B cell (primary cell): Measurements from ENCODE around the gene MRPS2. TPM values are rescaled to one million over a fixed set of nuclear protein-coding genes. Genes with fewer than 3 reads are reported as not detected.

Experiments used
- ATAC-seq: fragments of 200-7000 bp; cut with Tn5 transposase; one replicate; pipeline ENCODE4 v1.10.0; 2021; ENCODE audit warnings: low read depth, mild to moderate bottlenecking, moderate number of reproducible peaks, moderate library complexity
- CTCF ChIA-PET: fragments of 350-600 bp; sonication (Branson Sonifier 250); formaldehyde crosslinking; loops from one replicate; lab custom pipeline; 2021; ENCODE audit warnings: antibody characterized with exemption, inconsistent platforms; lab: Charles Lee
- POLR2A ChIA-PET: fragments of 350-600 bp; sonication (Branson Sonifier 250); formaldehyde crosslinking; loops from one replicate; lab custom pipeline; 2021; ENCODE audit warnings: antibody characterized with exemption; lab: Charles Lee
- DNase-seq: peaks from one replicate; pipeline ENCODE4 v3.0.0; 2013
- H2AFZ ChIP-seq: 2 replicates; pipeline ENCODE4 v1.6.1; 2012; ENCODE audit warnings: mild to moderate bottlenecking, low read depth, low read length; ENCODE audit not compliant: insufficient read depth, poor library complexity, severe bottlenecking
- H3K27ac ChIP-seq, 2 donors: 1 replicate in 1 of 2; 2 replicates in 1 of 2; pipeline ENCODE4 v1.5.1; 2012 to 2013; ENCODE audit warnings: low read length in 2 of 2, mild to moderate bottlenecking in 2 of 2, moderate library complexity in 1 of 2
- H3K27me3 ChIP-seq, 4 experiments: fragments of 200-600 bp in 1 of 4; sonication (generic) in 1 of 4; replicated peaks in 1 of 4; 1 replicate in 2 of 4; 2 replicates in 2 of 4; pipeline versions ENCODE4 v1.6.1 to v1.7.0; 2013 to 2016; ENCODE audit warnings: low read length in 3 of 4, mild to moderate bottlenecking in 2 of 4, mixed read lengths in 1 of 4, moderate library complexity in 1 of 4; ENCODE audit not compliant: insufficient read depth in 4 of 4, control insufficient read depth in 3 of 4; ENCODE audit errors: control extremely low read depth in 1 of 4
- H3K36me3 ChIP-seq, 2 experiments: replicated peaks in 1 of 2; 1 replicate in 1 of 2; 2 replicates in 1 of 2; pipeline versions ENCODE4 v1.6.1 to v1.7.1; 2013; ENCODE audit warnings: low read length in 1 of 2; ENCODE audit not compliant: insufficient read depth in 2 of 2, control insufficient read depth in 1 of 2; ENCODE audit errors: control extremely low read depth in 1 of 2, extremely low read depth in 1 of 2
- H3K4me1 ChIP-seq, 2 donors: fragments of 200-600 bp in 1 of 2; sonication (generic) in 1 of 2; 1 replicate in 1 of 2; 2 replicates in 1 of 2; pipeline versions ENCODE4 v1.5.1 to v1.6.1; 2013 to 2017; ENCODE audit warnings: low read length in 2 of 2; ENCODE audit not compliant: control insufficient read depth in 2 of 2, insufficient read depth in 2 of 2
- H3K4me2 ChIP-seq: replicated peaks from 2 replicates; pipeline ENCODE3; 2012; ENCODE audit warnings: mild to moderate bottlenecking, low read depth, low read length; ENCODE audit not compliant: poor library complexity, severe bottlenecking
- H3K4me3 ChIP-seq, 5 experiments: fragments of 200-600 bp in 1 of 5; sonication (generic) in 1 of 5; 1 replicate in 3 of 5; 2 replicates in 2 of 5; pipeline versions ENCODE4 v1.5.1 to v1.7.0; 2011 to 2016; ENCODE audit warnings: low read length in 4 of 5, mild to moderate bottlenecking in 4 of 5, low read depth in 2 of 5, control low read depth in 1 of 5, moderate library complexity in 1 of 5; ENCODE audit not compliant: insufficient read depth in 1 of 5; ENCODE audit errors: control extremely low read depth in 1 of 5, extremely low read depth in 1 of 5
- H3K79me2 ChIP-seq: fragments of 200-600 bp; sonication (generic); one replicate; pipeline ENCODE4 v1.6.0; 2016; ENCODE audit warnings: low read length; ENCODE audit not compliant: control insufficient read depth, insufficient read depth
- H3K9ac ChIP-seq: fragments of 200-600 bp; sonication (generic); 2 replicates; pipeline ENCODE4 v1.6.1; 2017; ENCODE audit warnings: mild to moderate bottlenecking, low read length, moderate library complexity
- H3K9me3 ChIP-seq, 3 donors: one replicate each; pipeline versions ENCODE4 v1.6.1 to v1.7.1; 2013; ENCODE audit warnings: low read length in 2 of 3; ENCODE audit not compliant: control insufficient read depth in 2 of 3, insufficient read depth in 1 of 3; ENCODE audit errors: control extremely low read depth in 1 of 3
- H4K20me1 ChIP-seq: 2 replicates; pipeline ENCODE4 v1.6.0; 2012; ENCODE audit warnings: mild to moderate bottlenecking, low read length; ENCODE audit not compliant: insufficient read depth, control insufficient read depth, poor library complexity, severe bottlenecking
- H3K27ac Mint-ChIP-seq: one replicate; pipeline ENCODE4 v1.8.0; 2021; ENCODE audit warnings: mixed read lengths
- H3K27me3 Mint-ChIP-seq: one replicate; pipeline ENCODE4 v1.8.0; 2021; ENCODE audit warnings: mixed read lengths
- H3K4me1 Mint-ChIP-seq: one replicate; pipeline ENCODE4 v1.8.0; 2021; ENCODE audit warnings: mixed read lengths
- H3K4me3 Mint-ChIP-seq: one replicate; pipeline ENCODE4 v1.8.0; 2021; ENCODE audit warnings: mixed read lengths
- H3K9me3 Mint-ChIP-seq: one replicate; pipeline ENCODE4 v1.8.0; 2022; ENCODE audit warnings: mixed read lengths; ENCODE audit not compliant: insufficient read depth
- CTCF ChIP-seq: fragments of 200-600 bp; IDR thresholded peaks from one replicate; pipeline ENCODE4 v1.8.0; 2022; ENCODE audit warnings: antibody characterized with exemption, mild to moderate bottlenecking
- EZH2 ChIP-seq: IDR thresholded peaks from 2 replicates; pipeline ENCODE4 v1.6.1; 2012; ENCODE audit warnings: borderline replicate concordance, low read depth, mild to moderate bottlenecking, moderate library complexity, low read length; ENCODE audit not compliant: insufficient read depth, poor library complexity, severe bottlenecking
- WGBS: methylation state at CpG from one replicate; pipeline ENCODE4 v1.1.5; 2013; ENCODE audit warnings: missing lambda C conversion rate; ENCODE audit not compliant: insufficient coverage; 5-methylcytosine and 5-hydroxymethylcytosine counted together
- intact Hi-C: fragments of 100-400 bp; cut with micrococcal nuclease; formaldehyde crosslinking; loops from one replicate; pipeline ENCODE4 v1.10.0; 2022
- polyA plus RNA-seq: library from polyadenylated mRNA; depleted of rRNA; stranded (reverse); fragments of >200 nt; gene quantifications from 2 replicates; pipeline ENCODE4 v1.2.3, GENCODE V29; 2012
- total RNA-seq, 2 donors: library from RNA; stranded (reverse); fragments of 120-200 nt in 1 of 2; gene quantifications; 1 replicate in 1 of 2; 2 replicates in 1 of 2; pipeline versions ENCODE4 v1.2.3 to v1.2.4, GENCODE V29; 2013 to 2022

The MRPS2 gene
- total and polyA plus RNA-seq, 2 donors (not counting 1 experiment from before 2014, with no cell fraction given) = 26.7 to 55.1 TPM

- 97% methylated on average over 40 of the region's 40 CpGs for WGBS
- TF ChIP-seq EZH2 = no peak
- no peak for TF ChIP-seq CTCF
- Histone ChIP-seq H3K4me2 (no peak overlapping the region), H2AFZ (no peak overlapping the region), H3K4me1 (no peaks in the 10 kb centered on the region), H3K9me3 (no peaks in the 10 kb centered on the region), H3K27me3 (peaks cover 0 to 4% (median 0%) of the 10 kb centered on the region in 4 experiments), H3K36me3 (no peaks in the 10 kb centered on the region), H3K9ac (no peak overlapping the region), H3K79me2 (no peaks in the 10 kb centered on the region), H3K4me3 (no peak overlapping the region), H3K27ac (no peak overlapping the region), H4K20me1 (no peaks in the 10 kb centered on the region)
- ChIA-PET POLR2A (no interaction called here), CTCF (no interaction called here)
- no peak for ATAC-seq
- Mint-ChIP-seq H3K9me3 (no peaks in the 10 kb centered on the region), H3K4me1 (no peaks in the 10 kb centered on the region), H3K4me3 (no peak overlapping the region), H3K27me3 (no peaks in the 10 kb centered on the region), H3K27ac (no peak overlapping the region)
- DNase-seq = no peak
- intact Hi-C loops = no loop called here
Observed at GRCh38 chr9:135487281-135488012, 13.0 kb upstream of the MRPS2 start.

- Histone ChIP-seq H3K79me2 (no peaks in the 10 kb centered on the region), H3K4me2 (no peak overlapping the region), H3K27ac (no peak overlapping the region), H3K9ac (no peak overlapping the region), H3K36me3 (no peaks in the 10 kb centered on the region), H2AFZ (no peak overlapping the region), H3K4me3 (no peak overlapping the region), H4K20me1 (no peaks in the 10 kb centered on the region), H3K9me3 (no peaks in the 10 kb centered on the region), H3K4me1 (no peaks in the 10 kb centered on the region), H3K27me3 (peaks cover 0 to 4% (median 0%) of the 10 kb centered on the region in 4 experiments)
- intact Hi-C loops = no loop called here
- Mint-ChIP-seq H3K27me3 (no peaks in the 10 kb centered on the region), H3K9me3 (no peaks in the 10 kb centered on the region), H3K4me3 (no peak overlapping the region), H3K4me1 (no peaks in the 10 kb centered on the region), H3K27ac (no peak overlapping the region)
- POLR2A ChIA-PET = no interaction called here
- ATAC-seq (no peak), DNase-seq (no peak)
- WGBS = 100% methylated on average over 7 of the region's 18 CpGs
- CTCF ChIA-PET = no interaction called here
- TF ChIP-seq CTCF (no peak), EZH2 (no peak)
Observed at GRCh38 chr9:135488013-135488330, 12.5 kb upstream of the MRPS2 start.
